Measurements from ENCODE around the gene ACAN.

ACAN gene

DNA sequence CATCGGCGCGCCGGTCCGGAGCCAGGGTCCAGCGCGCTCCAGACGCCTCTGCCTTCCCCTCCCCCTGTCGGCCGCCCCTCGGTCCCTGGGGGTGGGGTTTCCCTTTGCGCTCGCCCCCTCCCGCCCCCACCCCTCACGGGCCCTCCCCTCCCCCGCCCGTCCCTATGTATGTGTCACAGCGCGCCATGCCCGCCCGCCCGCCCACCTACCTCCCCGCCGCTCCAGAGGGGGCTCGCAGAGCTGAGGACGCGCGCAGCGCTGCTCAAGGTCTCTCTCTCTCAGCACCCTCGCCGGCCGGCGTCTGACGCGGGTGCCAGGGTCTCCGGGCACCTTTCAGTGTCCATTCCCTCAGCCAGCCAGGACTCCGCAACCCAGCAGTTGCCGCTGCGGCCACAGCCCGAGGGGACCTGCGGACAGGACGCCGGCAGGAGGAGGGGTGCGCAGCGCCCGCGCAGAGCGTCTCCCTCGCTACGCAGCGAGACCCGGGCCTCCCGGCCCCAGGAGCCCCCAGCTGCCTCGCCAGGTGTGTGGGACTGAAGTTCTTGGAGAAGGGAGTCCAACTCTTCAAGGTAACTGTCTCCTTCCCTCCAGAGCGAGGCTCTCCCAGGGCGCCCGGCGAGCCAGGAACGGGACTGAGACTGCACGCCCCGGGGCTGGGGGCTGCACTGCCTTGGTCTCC, at the start of gene ACAN:
TSS of gene ACAN (plus strand) at position 196 of the 679 bp plus-strand sequence. CDS start 32,771 bp downstream, outside the sequence.
- DNase-seq (ENCODE audit: insufficient read length, low spot score) (no peak), FAIRE-seq (no peak)
- TF ChIP-seq CTCF (IDR thresholded peaks at IDR 0.05; ENCODE audit: insufficient read depth, missing control alignments) = no peak

DNA sequence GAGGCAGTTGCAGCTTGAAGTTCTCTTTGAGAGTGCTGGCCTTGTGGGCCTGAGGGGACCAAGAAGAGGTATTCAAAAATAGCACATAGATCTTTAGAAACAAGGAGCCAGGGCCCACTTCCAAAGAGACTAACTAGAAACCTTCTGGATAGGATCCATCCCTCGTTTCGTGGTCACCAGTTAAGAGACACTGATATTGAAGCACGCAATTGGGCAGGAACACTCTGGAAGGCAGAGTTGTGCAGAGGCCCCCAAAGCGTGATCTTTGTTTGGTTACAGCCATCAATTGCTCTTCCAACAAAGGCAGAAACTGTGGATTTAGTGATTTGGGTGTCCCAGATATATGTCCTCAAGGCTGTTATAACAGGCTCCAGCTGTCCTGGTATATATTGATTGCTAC, 46.7 kb upstream of the ACAN start:
- FAIRE-seq = no peak

GRCh38 chr15:88756921-88757320, 46.3 kb upstream of the ACAN start:
- no peak for FAIRE-seq
- DNase-seq (ENCODE audit: insufficient read length, low spot score) = no peak
- no peak for TF ChIP-seq CTCF (IDR thresholded peaks at IDR 0.05; ENCODE audit: insufficient read depth, missing control alignments)

More for the DNA sequence above, 46.7 kb upstream of the ACAN start:
- no peak for DNase-seq (ENCODE audit: insufficient read length, low spot score)
- TF ChIP-seq CTCF (IDR thresholded peaks at IDR 0.05; ENCODE audit: insufficient read depth, missing control alignments) = no peak

DNA sequence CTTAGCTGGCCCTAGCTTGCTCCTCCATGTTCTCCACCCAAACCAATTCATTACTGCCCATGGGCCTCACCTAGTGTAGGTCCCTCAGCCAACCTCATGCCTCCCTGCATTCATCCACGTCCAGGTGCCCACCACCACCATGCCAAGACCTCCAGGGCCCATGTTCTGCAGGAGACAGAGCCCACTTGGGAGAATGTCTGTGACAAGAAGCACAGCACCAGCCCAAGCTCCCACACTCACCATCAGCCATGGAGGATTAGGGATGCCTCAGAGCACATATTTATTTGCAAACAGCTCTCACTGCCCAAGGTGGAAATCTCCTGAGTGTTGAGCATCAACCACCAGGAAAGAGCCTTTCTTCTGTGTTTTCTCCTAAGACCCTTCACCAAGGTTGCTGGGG, 43.4 kb upstream of the ACAN start:
- no peak for TF ChIP-seq CTCF (IDR thresholded peaks at IDR 0.05; ENCODE audit: insufficient read depth, missing control alignments)
- no peak for FAIRE-seq
- DNase-seq (ENCODE audit: insufficient read length, low spot score) = no peak

- no peak for DNase-seq (ENCODE audit: insufficient read length, low spot score)
- no peak for FAIRE-seq
- no peak for TF ChIP-seq CTCF (IDR thresholded peaks at IDR 0.05; ENCODE audit: insufficient read depth, missing control alignments)
Measured at GRCh38 chr15:88764448-88764847, 38.8 kb upstream of the ACAN start.

DNA sequence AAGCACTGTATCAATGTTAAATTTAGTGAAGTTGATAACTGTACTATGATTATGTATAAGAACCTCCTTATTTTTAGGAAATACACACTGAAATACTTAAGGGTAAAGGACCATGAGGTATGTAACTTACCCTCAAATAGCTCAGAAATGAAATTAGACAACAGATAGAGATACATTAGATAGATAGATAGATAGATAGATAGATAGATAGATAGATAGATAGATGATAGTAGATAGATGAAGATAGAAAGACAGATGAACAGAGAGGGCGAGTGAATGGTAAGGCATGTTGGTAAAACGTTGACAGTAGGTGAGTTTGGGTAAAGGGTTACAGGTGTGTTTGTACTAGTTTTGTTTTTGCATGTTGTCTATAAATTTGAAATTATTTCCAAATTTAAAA, 38.0 kb upstream of the ACAN start:
- FAIRE-seq = no peak
- TF ChIP-seq CTCF (IDR thresholded peaks at IDR 0.05; ENCODE audit: insufficient read depth, missing control alignments) = no peak
- DNase-seq (ENCODE audit: insufficient read length, low spot score) = no peak

- FAIRE-seq = no peak
- no peak for DNase-seq (ENCODE audit: insufficient read length, low spot score)
- TF ChIP-seq CTCF (IDR thresholded peaks at IDR 0.05; ENCODE audit: insufficient read depth, missing control alignments) = no peak
Measured at GRCh38 chr15:88769161-88769971, 33.9 kb upstream of the ACAN start.
